Activated gamma-delta T cell (primary cell): ENCODE measurements around the gene PTCH2.
A peak's percentile ranks its signal among the peaks of the same experiment; 100 is the strongest.
"Not testable (repeated sequence)": the region's sequence is repeated elsewhere in the genome, so short reads cannot be mapped to it uniquely, and the experiment has no call there.

Source experiments
- DNase-seq: peaks from one replicate; lab custom pipeline; 2025; lab: John Stamatoyannopoulos, UW

Gene PTCH2

GRCh38 chr1:44801491-44802305 lies 41.4 kb downstream of the PTCH2 start:
- no peak for DNase-seq

- DNase-seq: peak; percentile 90
These were observed 43.1 kb downstream of the PTCH2 start, which contains the start of gene PLK3 for GRCh38 chr1:44799770-44800584. Gene PLK3, plus strand, starts transcription at chr1:44800377. Its CDS starts 87 bp downstream, at chr1:44800464.

GRCh38 chr1:44798481-44799365 lies 44.3 kb downstream of the PTCH2 start:
- DNase-seq: no peak

- not testable (repeated sequence) for DNase-seq
These were observed 45.2 kb downstream of the PTCH2 start for GRCh38 chr1:44797886-44798285.

- no peak for DNase-seq
These were observed 50.1 kb downstream of the PTCH2 start for GRCh38 chr1:44792736-44793502.

- no peak for DNase-seq
These were observed 51.9 kb downstream of the PTCH2 start for GRCh38 chr1:44790968-44791801.

GRCh38 chr1:44788120-44788860 lies 54.8 kb downstream of the PTCH2 start, which contains the start of gene BEST4:
Gene BEST4, minus strand, starts transcription at chr1:44788170. Its CDS starts 465 bp downstream, at chr1:44787705.
- DNase-seq: no peak

GRCh38 chr1:44787506-44787905 lies 55.5 kb downstream of the PTCH2 start:
- no peak for DNase-seq

GRCh38 chr1:44786841-44787426 lies 56.1 kb downstream of the PTCH2 start:
- DNase-seq: no peak

- DNase-seq: peak; percentile 59
These were observed 56.8 kb downstream of the PTCH2 start for GRCh38 chr1:44786138-44786840.

- no peak for DNase-seq
These were observed 57.4 kb downstream of the PTCH2 start for GRCh38 chr1:44785501-44786137.

- no peak for DNase-seq
These were observed 58.0 kb downstream of the PTCH2 start for GRCh38 chr1:44785029-44785380.

- DNase-seq: peak; percentile 28
These were observed 58.7 kb downstream of the PTCH2 start for GRCh38 chr1:44784094-44785028.

GRCh38 chr1:44783697-44784093 lies 59.4 kb downstream of the PTCH2 start:
- DNase-seq: no peak

GRCh38 chr1:44780583-44781121 lies 62.4 kb downstream of the PTCH2 start:
- no peak for DNase-seq
